HG02943 (cell line): ENCODE data around the gene ATP8B1.

Experiments used
- ATAC-seq: cut with Tn5 transposase; IDR thresholded peaks from one replicate; pipeline ENCODE4 v1.9.1; 2021; ENCODE audit warnings: mild to moderate bottlenecking, low read depth, moderate library complexity; ENCODE audit not compliant: unreplicated experiment

Gene ATP8B1

GRCh38 chr18:57794951-57795728 is 8.0 kb downstream of the ATP8B1 start:
- no peak for ATAC-seq

- ATAC-seq, result no peak
Observed at GRCh38 chr18:57793302-57793986, 9.7 kb downstream of the ATP8B1 start.

GRCh38 chr18:57792631-57793301 is 10.3 kb downstream of the ATP8B1 start:
- ATAC-seq, result no peak

GRCh38 chr18:57791911-57792310 is 11.2 kb downstream of the ATP8B1 start:
- ATAC-seq, result no peak

GRCh38 chr18:57791192-57791591 is 11.9 kb downstream of the ATP8B1 start:
- ATAC-seq, result no peak

- ATAC-seq, result no peak
Observed at GRCh38 chr18:57790316-57790715, 12.8 kb downstream of the ATP8B1 start.

- no peak for ATAC-seq
Observed at GRCh38 chr18:57789759-57790158, 13.4 kb downstream of the ATP8B1 start.

- ATAC-seq, result no peak
Observed at GRCh38 chr18:57789090-57789489, 14.0 kb downstream of the ATP8B1 start.

GRCh38 chr18:57787068-57787685 is 15.9 kb downstream of the ATP8B1 start:
- ATAC-seq, result no peak

- no peak for ATAC-seq
Observed at GRCh38 chr18:57785751-57786437, 17.2 kb downstream of the ATP8B1 start.

GRCh38 chr18:57784801-57785114 is 18.4 kb downstream of the ATP8B1 start:
- ATAC-seq, result no peak

- no peak for ATAC-seq
Observed at GRCh38 chr18:57784034-57784800, 18.9 kb downstream of the ATP8B1 start.

- ATAC-seq, result no peak
Observed at GRCh38 chr18:57782049-57782448, 21.1 kb downstream of the ATP8B1 start.

- ATAC-seq, result no peak
Observed at GRCh38 chr18:57780706-57781347, 22.3 kb downstream of the ATP8B1 start.

GRCh38 chr18:57780318-57780705 is 22.8 kb downstream of the ATP8B1 start:
- no peak for ATAC-seq

GRCh38 chr18:57776767-57777166 is 26.3 kb downstream of the ATP8B1 start:
- no peak for ATAC-seq

GRCh38 chr18:57776354-57776753 is 26.8 kb downstream of the ATP8B1 start:
- ATAC-seq, result no peak

- ATAC-seq, result no peak
Observed at GRCh38 chr18:57775937-57776336, 27.2 kb downstream of the ATP8B1 start.

GRCh38 chr18:57772387-57772799 is 30.7 kb downstream of the ATP8B1 start:
- ATAC-seq, result no peak
